Measurements from ENCODE around the gene NTS. TPM values are rescaled to one million over a fixed set of nuclear protein-coding genes. Genes with fewer than 3 reads are reported as not detected.

Gene NTS
- total and polyA plus RNA-seq, 2 of the 4 experiments (the other 2 are of a cell fraction) = not detected

- Histone ChIP-seq H3K4me2 (ENCODE audit: low read depth, low read length) (no peak overlapping the region), H3K4me1 (ENCODE audit: control insufficient read depth, insufficient read depth, low read length) (no peaks in the 10 kb centered on the region)
- CTCF ChIA-PET = no interaction called here
Observed at GRCh38 chr12:85927166-85927565, 53.1 kb downstream of the NTS start.

More at GRCh38 chr12:85927166-85927565, 53.1 kb downstream of the NTS start:
- Histone ChIP-seq H2BK20ac (ENCODE audit: low read depth, low read length) (no peak overlapping the region), H4K91ac (ENCODE audit: insufficient read depth, low read depth, low read length) (no peak overlapping the region), H2BK5ac (ENCODE audit: low read depth, low read length, poor library complexity, severe bottlenecking) (no peak overlapping the region), H3K18ac (ENCODE audit: low read depth, low read length) (no peak overlapping the region), H3K56ac (ENCODE audit: extremely low read depth, insufficient read depth, low read length) (no peak overlapping the region), H4K8ac (ENCODE audit: low read depth in 2 of 2, low read length in 2 of 2) (no peak overlapping the region), H4K20me1 (ENCODE audit: insufficient read depth, low read length) (no peaks in the 10 kb centered on the region), H3K79me1 (ENCODE audit: low read depth in 1 of 2, low read length in 2 of 2) (no peaks in the 10 kb centered on the region), H3K9me1 (ENCODE audit: insufficient read depth, low read length) (no peaks in the 10 kb centered on the region), H3K36me3 (ENCODE audit: control insufficient read depth, insufficient read depth, low read length) (no peaks in the 10 kb centered on the region), H3K4me3 (ENCODE audit: insufficient read depth, low read depth, low read length) (no peak overlapping the region), H2BK15ac (ENCODE audit: low read depth, low read length) (no peak overlapping the region), H3K4ac (ENCODE audit: low read depth, low read length) (no peak overlapping the region), H3K27ac (ENCODE audit: insufficient read depth, low read length) (no peak overlapping the region), H3K23ac (ENCODE audit: low read depth, low read length) (no peak overlapping the region), H3K9ac (ENCODE audit: low read depth, low read length) (no peak overlapping the region), H2AK9ac (replicated peaks; ENCODE audit: low read depth, low read length, poor library complexity) (no peak overlapping the region), H3K9me3 (ENCODE audit: control insufficient read depth, insufficient read depth, low read length) (no peaks in the 10 kb centered on the region), H4K5ac (ENCODE audit: low read depth, low read length) (no peak overlapping the region), H2AK5ac (ENCODE audit: low read depth, low read length) (no peak overlapping the region), H3K27me3 (ENCODE audit: control insufficient read depth, insufficient read depth, low read length) (no peaks in the 10 kb centered on the region), H3K14ac (replicated peaks; ENCODE audit: low read depth, low read length) (no peak overlapping the region), H2BK120ac (ENCODE audit: low read depth, low read length) (no peak overlapping the region), H2AFZ (replicated peaks; ENCODE audit: low read length, poor library complexity) (no peak overlapping the region)
- no peak for TF ChIP-seq CEBPB (IDR thresholded peaks at IDR 0.05; ENCODE audit: low read depth, low read length)
- no peak for TF ChIP-seq ELK1 (IDR thresholded peaks at IDR 0.05; ENCODE audit: borderline replicate concordance, low read depth, low read length)
- TF ChIP-seq MAZ (IDR thresholded peaks at IDR 0.05; ENCODE audit: borderline replicate concordance, low read depth, low read length) = no peak
- TF ChIP-seq RFX5 (IDR thresholded peaks at IDR 0.05; ENCODE audit: low read depth, low read length) = no peak
- no peak for TF ChIP-seq MAFK (IDR thresholded peaks at IDR 0.05; ENCODE audit: low read depth, low read length)
- TF ChIP-seq BHLHE40 (IDR thresholded peaks at IDR 0.05; ENCODE audit: low read depth, low read length) = no peak
- TF ChIP-seq MXI1 (IDR thresholded peaks at IDR 0.05; ENCODE audit: borderline replicate concordance, low read depth, low read length) = no peak
- TF ChIP-seq POLR2A (IDR thresholded peaks at IDR 0.05; ENCODE audit: low read depth, low read length) = no peak
- TF ChIP-seq RCOR1 (IDR thresholded peaks at IDR 0.05; ENCODE audit: insufficient replicate concordance, low read length) = no peak
- dilution Hi-C loops (cut with HindIII; ENCODE audit: low sequenced_read_pairs, unreplicated experiment) = no loop called here
- POLR2A ChIA-PET (ENCODE audit: unreplicated experiment) = no interaction called here
- ATAC-seq (ENCODE audit: low read depth) (no peak), DNase-seq (no peak)
- in situ Hi-C loops (cut with MboI; ENCODE audit: low sequenced_read_pairs) = no loop called here
- BruUV-seq (replicated peaks) = no TSS peak
- intact Hi-C loops (cut with micrococcal nuclease) = no loop called here

Other genes with a start within 250 kb of the NTS start
- 0.18 and 0.28 TPM in 2 replicates for gene RASSF9, start 37.9 kb upstream of the NTS start, total RNA-seq (2012; rRNA removed)
- 0.07 and 0.09 TPM in 2 replicates for gene RASSF9, start 37.9 kb upstream of the NTS start, polyA plus RNA-seq (2012; rRNA removed)

Data from IMR-90 (cell line).